ENCODE data around the gene OR13C8.
"Not testable (repeated sequence)": the region's sequence is repeated elsewhere in the genome, so short reads cannot be mapped to it uniquely, and the experiment has no call there.

DNA sequence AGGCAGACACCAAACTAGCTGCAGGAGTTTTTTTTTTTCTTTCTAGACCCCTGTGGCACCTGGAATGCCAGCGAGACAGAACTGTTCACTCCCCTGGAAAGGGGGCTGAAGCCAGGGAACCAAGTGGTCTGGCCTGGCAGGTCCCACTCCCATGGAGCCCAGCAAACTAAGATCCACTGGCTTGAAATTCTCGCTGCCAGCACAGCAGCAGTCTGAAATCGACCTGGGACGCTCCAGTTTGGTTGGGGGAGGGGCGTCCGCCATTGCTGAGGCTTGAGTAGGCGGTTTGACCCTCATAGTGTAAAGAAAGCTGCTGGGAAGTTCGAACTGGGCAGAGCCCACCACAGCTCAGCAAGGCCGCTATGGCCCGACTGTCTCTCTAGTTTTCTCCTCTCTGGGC, 48.7 kb upstream of the OR13C8 start:
- TF ChIP-seq, protein P1, sequence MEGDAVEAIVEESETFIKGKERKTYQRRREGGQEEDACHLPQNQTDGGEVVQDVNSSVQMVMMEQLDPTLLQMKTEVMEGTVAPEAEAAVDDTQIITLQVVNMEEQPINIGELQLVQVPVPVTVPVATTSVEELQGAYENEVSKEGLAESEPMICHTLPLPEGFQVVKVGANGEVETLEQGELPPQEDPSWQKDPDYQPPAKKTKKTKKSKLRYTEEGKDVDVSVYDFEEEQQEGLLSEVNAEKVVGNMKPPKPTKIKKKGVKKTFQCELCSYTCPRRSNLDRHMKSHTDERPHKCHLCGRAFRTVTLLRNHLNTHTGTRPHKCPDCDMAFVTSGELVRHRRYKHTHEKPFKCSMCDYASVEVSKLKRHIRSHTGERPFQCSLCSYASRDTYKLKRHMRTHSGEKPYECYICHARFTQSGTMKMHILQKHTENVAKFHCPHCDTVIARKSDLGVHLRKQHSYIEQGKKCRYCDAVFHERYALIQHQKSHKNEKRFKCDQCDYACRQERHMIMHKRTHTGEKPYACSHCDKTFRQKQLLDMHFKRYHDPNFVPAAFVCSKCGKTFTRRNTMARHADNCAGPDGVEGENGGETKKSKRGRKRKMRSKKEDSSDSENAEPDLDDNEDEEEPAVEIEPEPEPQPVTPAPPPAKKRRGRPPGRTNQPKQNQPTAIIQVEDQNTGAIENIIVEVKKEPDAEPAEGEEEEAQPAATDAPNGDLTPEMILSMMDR (IDR thresholded peaks at IDR 0.05): not testable (repeated sequence)
- not testable (repeated sequence) for TF ChIP-seq EP300, POLR2A (IDR thresholded peaks at IDR 0.05)

Measured in sigmoid colon (tissue), 4 donors.